GM19324 (cell line): ENCODE measurements around the gene MCM10.
"Not testable (repeated sequence)": the region's sequence is repeated elsewhere in the genome, so short reads cannot be mapped to it uniquely, and the experiment has no call there.

Experiments used
- ATAC-seq: cut with Tn5 transposase; IDR thresholded peaks from one replicate; pipeline ENCODE4 v1.9.1; 2021; ENCODE audit warnings: mild to moderate bottlenecking, moderate library complexity; ENCODE audit not compliant: unreplicated experiment, low FRiP score

Gene MCM10

DNA sequence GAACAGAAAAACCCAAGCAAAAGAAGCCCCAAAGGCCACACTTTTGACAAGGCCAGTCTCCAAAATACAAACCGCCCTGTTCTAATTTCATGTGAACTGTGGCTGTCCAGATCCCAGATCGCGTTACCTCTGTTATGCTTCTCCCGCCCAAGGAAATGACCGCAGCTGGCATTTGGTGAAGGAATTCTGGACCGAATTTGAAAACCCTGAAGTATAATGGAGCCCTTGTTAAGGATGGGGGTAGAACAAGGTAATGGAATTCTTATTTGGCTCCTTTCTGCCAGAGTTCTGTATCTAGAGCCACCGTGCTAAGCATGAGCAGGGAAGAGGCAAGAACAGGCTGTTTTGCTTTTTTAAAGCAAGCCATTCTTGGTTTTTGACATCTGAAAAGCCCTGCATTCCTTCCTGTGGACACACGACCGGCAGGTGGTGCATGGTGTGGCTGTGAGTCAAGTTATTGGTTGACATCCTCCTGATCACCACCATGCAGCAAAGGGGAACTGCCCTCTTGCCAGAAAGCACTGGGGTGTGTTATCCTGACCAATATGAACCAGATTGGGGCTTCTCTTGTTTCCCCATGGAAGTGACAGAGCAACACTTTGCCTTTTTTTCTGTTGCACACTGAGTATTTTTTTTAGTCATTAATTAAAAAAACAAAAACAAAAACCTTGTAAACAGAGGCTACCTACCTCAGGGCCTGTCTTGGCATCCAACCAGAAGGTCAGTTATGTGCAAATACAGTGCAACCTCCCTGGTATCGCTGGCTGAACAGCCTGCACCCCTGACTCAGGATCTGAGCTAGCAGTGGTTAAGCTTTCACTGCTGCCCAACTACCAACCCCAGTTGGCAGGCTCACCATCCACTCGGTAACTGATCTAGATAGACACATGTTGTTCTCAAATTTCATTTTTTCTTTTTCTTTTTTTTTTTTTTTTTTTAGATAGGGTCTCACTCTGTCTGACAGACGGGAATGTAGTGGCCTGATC, 58.6 kb downstream of the MCM10 start:
- no peak for ATAC-seq

DNA sequence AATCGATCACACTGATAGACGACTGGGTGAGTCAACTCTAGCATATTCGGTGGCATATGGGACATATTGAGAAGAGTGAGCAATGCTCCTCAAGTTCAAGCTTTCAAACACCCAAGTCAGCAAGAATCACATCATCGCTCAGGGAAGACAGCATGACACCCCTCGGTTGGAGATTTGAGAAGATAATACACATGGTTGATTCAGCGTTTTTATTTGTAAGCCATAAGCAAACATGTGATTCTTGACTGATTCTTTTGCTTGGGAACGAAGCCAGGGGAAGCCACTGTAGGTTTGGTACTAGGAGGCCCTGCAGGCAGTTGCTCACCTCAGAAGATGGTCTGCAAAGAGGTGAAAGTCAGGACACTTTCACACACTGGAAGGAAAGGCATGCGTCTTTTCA, 60.2 kb downstream of the MCM10 start:
- no peak for ATAC-seq

DNA sequence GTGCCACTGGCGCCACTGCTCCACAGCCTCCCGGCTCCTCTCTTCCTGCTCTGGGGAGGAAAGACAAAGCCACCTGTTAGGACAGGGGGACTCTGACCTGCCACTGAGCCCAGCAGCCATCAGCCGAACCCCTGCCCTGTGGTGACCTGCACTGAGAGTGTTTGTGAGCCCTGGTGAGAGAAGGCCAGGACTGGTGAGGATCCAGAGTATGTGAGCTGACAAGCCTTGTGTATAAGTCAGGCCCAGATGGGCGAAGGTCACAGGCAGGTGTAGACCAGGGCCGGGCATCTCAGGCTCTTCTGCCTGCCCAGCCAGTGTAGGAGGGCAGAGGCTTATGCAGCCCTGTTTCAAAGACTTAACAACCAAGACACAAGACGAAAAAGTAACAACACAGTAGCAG, 60.8 kb downstream of the MCM10 start:
- no peak for ATAC-seq

DNA sequence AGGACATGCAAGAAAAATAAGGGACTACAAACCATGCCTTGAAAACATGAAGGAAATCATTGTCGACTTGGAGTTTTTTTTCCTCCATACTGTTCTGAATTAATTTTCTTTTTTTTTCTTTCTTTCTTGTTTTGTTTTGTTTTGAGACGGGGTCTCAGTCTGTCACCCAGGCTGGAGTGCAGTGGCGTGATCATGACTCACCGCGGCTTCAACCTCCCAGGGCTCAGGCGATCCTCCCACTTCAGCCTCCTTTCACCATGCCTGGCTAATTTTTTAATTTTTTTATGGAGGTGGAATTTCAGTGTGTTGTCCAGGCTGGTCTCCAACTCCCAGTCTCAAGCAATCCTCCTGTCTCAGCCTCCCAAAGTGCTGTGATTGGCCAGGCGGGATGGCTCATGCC, 61.2 kb downstream of the MCM10 start:
- no peak for ATAC-seq

DNA sequence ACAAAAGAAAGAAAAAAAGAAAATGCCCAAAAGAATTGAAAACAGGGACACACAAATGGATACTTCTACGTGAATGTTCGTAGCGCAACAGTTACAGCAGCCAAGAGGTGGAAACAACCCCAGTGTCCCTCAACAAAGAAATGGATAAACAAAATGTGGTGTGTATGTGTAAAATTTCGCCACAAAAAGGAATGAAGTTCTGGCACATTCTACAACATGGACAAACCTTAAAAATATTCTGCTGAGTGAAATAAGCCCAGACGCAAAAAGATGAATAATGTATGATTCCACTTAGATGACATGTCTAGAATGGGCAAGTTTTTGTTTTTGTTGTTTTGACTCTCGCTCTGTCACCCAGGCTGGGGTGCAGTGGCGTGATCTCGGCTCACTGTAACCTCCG, 61.9 kb downstream of the MCM10 start:
- ATAC-seq: no peak

DNA sequence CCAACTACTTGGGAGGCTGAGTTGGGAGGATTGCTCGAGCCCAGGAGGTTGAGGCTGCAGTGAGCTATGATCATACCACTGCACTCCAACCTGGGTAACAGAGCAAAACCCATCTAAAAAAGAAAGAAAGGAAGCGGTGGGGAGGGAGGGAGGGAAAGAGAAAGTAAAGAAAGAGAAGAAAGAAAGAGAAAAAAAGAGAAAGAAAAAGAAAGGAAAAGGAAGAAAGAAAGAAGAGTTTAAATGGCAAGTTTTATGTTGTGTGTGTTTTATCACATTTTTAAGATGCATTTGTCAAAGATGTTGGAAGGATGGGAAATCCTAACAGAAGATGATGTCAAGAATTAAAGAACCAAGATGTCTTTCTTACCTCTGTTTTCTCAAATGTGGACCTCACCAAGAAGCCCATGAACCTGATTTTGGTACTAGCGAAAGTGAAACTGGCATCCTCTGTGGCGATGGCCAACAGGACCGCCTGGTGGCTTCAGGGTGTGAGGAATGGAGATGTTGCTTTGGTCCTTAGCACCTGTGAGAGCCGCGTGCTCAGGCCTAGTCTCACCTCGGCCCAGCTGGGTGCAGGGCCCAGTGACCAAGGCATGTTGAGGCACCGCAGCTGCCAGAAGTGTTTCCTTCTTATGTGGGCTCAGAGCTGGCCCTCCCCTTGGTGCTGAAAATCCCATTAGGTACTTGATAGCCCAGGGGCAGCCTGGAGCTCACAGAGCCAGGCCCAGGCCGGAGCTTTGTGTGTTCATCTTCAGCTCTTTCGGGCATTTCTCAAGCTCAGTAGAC, 63.0 kb downstream of the MCM10 start:
- ATAC-seq: no peak

DNA sequence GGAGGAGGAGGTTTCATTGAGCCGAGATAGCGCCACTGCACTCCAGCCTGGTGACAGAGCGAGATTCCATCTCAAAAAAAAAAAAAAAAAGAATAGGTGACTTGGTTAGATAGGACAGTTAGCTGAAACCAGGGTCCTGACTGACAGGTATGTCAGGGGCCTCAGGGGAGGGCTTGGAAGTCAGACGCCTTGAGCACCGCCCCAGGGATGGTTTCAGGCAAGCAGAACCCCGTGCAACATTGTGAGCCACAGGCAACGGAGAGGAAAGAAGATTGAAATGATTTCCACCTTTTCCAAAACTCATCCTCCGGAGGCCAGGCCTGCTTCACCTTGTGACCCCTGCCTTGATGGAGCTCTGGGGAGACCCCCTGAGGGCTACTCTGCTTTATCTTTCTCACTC, 64.2 kb downstream of the MCM10 start:
- ATAC-seq: no peak

DNA sequence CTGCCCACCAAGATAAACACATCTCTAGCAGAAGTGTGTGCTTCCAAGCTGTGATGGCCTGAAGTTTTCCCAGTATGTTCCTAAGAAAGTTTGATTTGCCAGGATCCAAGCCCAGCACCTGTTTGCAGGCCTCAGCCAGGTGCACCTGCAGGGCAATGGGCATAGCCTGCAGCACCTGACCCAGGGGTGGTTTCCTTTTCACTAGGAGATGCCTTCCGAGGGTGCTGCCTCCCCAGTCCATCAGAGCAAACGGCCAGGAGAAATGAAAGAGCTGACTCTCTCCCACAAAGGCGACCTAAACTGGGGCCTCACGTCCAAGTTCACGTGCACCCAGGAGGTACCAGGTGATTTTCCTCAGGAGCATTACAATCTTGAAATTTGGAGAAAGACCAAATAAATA, 65.7 kb downstream of the MCM10 start:
- ATAC-seq: no peak

DNA sequence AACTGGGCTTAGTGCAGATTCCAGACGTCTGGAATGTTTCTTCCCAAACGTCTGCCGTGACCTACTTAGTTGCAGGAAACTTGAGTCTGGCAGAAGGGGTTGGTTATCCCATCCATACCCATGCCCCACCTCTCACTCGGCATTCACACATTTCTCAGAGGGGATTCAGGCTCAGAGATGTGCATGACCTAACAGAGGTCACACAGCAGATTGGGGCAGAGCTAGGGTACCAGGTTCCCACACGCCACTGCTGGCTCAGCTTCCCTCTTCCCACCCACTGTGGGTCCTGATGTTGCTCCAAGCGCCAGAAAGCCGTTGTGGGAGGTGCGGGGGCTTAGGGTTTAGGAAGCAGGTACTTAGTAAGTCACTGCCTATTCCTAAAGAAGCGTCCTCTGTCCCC, 69.8 kb downstream of the MCM10 start:
- no peak for ATAC-seq

DNA sequence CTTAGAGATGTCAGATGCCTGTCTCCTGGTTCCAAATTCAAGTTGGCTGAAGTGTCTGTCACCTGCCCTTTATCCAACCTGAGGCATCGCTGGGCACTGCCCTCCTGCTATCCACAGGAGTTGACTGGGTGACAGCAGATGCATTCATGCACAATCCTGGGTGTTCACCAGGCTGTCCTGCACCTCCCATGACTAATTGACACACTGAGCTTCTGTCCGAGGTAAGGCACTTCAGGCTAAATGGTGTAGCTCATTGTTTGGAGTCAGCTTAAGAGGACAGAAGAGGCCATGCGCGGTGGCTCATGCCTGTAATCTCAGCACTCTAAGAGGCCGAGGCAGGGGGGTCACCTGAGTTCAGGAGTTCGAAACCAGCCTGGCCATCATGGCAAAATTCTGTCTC, 70.5 kb downstream of the MCM10 start:
- ATAC-seq: no peak

DNA sequence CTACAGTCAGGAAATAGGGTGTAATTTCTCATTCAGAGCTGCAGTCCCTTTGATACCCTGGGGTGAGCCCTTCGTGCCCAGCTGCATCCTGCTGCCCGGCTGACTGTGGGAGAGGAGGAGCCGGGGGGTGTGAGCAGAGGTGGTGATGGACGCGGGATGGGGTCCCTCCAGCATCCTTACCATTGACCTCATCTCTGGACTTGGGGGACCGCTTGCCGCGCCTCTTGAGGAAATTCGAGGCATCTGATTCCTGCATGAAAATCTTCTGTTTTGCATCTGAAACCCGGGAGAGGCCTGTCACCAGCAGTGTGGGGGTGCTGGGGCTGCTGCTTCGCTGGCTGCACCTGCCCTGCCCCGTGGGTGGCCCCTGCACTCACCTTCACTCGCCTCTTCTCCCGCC, 72.0 kb downstream of the MCM10 start:
- no peak for ATAC-seq

DNA sequence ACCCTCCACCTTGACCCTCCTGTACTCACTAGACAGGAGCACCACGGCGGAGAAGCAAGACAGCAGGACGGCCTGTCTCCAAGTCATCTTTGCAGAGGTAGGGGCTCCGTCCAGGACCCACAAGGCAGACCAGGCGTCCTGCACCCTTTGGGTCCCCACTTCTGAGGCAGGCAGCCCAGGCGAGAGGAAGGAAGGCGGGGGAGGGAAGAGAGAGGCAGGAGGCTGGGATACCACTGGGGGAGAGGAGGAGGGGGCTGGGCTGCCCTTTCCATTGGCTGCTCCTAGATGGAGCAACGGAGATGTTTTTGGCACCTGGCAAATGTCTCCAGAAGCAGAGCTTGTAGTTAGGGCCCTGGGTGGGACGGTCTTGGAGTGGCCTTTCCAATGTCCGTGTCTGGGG, 72.8 kb downstream of the MCM10 start, which contains the start of gene UCMA:
Gene UCMA (minus strand): TSS at position 203 of the 400 bp plus-strand sequence. CDS start 116 bp downstream, at position 87.
- no peak for ATAC-seq

DNA sequence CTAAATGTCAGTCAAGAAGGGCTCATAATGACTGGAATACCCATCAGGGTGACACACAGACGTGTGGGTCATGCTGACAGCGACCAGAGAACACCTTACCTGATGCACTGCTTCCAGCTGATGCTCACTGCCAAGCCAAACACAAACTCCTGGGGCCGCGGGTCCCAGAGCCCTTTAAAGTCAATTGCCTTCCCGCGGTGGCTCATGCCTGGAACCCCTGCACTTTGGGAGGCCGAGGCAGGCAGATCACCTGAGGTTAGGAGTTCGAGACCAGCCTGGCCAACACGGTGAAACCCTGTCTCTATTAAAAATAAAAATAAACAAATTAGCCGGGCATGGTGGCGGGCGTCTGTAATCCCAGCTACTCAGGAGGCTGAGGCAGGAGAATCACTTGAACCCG, 73.4 kb downstream of the MCM10 start:
- ATAC-seq: not testable (repeated sequence)

DNA sequence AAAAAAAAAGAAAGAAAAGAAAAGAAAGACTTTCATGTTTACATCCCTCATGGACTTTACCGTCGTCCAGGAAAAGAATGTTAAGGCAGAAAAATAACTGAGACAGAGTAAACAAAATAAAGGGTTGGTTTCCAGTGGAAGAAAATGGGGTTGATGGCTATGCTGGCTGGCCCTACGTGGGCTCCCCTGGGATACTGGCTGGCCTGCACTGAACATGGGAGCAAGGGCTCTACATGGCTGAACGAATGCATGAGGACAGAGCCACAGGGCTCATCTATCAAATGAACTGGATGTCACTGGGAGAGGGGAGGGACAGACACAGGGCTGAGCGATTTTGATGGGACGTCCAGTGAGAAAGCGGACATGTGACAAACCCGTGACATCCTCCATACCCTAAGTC, 75.3 kb downstream of the MCM10 start:
- ATAC-seq: no peak

DNA sequence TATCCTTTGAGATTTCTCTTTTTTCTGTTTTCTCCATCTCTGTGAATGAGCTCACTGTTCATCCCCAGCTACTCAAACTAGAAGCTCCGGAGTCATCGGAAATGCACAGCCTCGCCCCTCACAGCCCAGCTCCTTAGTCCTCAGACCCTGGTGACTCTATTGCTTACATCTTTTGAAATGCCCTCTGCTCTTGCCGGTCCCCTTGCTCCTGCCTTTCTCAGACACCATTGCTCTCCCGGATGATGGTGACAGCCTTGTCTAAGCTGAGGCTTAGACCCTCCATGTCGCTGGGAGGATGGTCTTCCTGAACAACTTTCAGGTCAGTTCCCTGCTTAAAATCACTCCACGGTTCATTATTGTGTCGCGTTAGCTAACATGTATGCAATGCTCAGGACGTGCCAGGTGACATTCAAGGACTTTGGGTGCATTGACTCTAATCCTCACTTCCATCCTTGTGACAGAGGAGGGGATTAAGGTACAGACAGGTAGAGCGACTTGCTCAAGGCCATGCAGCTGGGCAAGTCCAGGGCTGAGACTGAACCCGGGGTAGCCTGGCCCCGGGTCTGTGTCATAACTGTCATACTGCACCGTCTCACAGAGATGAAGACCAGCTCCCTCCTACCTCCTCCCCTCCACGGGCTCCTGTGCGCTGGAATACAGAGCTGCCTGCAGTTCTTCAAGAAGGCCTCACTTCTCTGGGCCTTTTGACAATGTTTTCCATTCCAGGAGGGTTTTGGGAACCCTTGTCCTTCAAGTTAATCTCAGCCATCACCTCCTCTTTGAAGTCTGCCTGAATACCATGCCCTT, 77.1 kb downstream of the MCM10 start:
- ATAC-seq: no peak

DNA sequence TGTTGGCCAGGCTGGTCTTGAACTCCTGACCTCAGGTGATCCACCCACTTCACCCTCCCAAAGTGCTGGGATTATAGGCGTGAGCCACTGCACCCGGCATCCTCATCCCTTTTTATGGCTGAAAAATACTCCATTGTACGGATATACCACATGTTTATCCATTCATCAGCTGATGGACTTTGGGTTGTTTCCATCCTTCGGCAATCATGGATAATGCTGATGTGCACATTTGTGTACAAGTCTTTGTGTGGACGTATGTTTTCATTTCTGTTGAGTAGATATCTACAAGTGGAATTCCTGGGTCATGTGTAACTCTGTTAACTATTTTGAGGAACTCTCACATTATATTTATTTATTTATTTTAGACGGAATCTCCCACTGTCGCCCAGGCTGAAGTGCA, 78.6 kb downstream of the MCM10 start:
- ATAC-seq: no peak

DNA sequence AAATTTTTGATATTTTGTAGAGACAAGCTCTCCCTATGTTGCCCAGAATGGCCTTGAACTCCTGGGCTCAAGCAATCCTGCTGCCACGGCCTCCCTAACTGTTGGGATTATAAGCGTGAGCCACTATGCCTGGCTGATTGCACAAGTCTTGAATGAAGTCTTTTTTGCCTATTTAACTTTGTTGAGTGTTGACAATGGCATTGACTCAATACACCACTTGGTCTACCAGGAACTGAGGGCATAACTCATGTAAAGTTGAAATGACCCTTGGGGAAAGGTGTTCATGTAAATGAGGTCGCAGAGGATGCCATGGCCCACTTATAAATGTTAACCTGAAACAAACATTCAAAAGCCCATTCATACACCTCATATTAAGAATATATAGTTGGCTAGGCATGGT, 80.3 kb downstream of the MCM10 start:
- ATAC-seq: no peak

DNA sequence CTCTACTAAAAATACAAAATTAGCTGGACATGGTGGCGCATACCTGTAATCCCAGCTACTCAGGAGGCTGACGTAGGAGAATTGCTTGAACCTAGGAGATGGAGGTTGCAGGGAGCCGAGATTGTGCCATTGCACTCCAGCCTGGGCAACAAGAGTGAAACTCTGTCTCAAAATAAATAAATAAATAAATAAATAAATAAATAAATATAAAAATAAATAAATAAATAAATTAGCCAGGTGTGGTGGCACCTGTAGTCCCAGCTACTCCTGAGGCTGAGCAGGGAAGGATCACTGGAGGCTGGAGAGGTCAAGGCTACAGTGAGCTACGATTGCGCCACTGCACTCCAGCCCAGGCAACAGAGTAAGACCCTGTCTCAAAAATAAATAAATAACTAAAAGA, 80.9 kb downstream of the MCM10 start:
- ATAC-seq: not testable (repeated sequence)

DNA sequence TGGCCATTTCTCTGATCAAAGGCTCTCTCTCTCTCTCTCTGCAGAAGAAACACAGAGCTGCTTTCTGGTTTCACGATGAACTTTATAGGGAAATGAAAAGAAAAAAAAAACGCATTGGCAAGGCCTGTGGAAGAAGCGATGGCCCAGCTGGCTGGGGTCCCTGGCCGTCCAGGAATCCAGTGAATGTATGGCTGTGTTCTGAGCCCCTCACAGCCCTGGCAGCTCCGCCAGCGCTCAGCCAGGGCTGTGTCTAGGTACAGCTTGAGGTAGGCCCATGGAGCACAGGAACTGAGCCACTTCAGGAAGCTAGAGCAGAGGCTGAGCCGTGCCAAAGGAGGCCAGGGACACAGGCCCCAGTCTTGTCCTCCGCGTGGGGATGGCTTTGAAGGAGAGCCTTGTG, 85.9 kb downstream of the MCM10 start:
- ATAC-seq: no peak

DNA sequence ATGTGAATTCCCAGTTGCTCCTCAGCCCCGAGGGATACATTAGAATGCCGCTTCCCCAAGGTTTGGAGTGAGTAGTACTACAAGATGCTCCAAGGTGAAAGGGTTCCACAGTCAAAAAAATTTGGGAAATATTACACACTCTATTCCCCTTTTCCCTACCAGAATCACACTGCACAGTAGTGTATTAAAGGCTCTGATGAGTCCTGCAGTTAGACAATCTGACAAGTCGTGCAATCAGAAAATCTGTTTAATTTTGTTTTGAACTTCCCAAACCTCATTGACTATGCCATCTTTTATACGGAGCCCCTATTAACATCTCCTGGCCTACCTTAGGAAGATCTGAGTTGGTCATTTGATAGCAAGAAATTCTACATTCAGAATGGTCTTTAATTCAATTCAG, 86.4 kb downstream of the MCM10 start:
- no peak for ATAC-seq

DNA sequence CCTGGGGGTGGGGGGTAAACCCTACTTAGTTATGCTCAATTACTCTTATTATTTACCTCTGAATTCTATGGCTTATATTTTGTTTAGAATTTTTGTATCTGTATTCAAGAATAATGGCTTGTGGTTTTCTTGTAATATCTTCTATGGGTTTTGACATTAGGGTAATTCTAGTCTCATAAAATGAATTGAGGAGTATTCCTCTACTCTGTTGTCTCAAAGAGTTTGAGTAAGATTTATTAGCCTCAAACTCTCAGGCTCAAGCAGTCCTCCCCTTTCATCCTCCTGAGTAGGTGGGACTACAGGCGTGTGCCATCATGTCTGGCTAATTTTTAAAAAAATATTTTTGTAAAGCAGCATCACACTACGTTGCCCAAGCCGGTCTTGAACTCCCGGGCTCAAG, 92.4 kb downstream of the MCM10 start:
- ATAC-seq: no peak
